Stomach (tissue), 19 donors: ENCODE measurements around the gene GBP6. TPM values are rescaled to one million over a fixed set of nuclear protein-coding genes. Genes with fewer than 3 reads are reported as not detected.
A peak's percentile ranks its signal among the peaks of the same experiment; 100 is the strongest.

Experiments used
- DNase-seq, 2 donors: peaks; one replicate each; pipeline versions ENCODE4 v3.0.0 to v3.0.0-alpha.2; 2013 to 2019
- H3K27ac ChIP-seq, 5 donors: fragments of 200-600 bp in 4 of 5; sonication (generic) in 4 of 5; one replicate each; pipeline ENCODE4 v1.5.1; 2013 to 2019; ENCODE audit warnings: mild to moderate bottlenecking in 1 of 5, moderate library complexity in 1 of 5
- H3K27me3 ChIP-seq, 3 donors: fragments of 200-600 bp; sonication (generic); one replicate each; pipeline ENCODE4 v1.5.1; 2017 to 2019; ENCODE audit warnings: mixed run types in 1 of 3
- H3K36me3 ChIP-seq, 4 donors: fragments of 200-600 bp; sonication (generic); 1 replicate in 3 of 4; 2 replicates in 1 of 4; pipeline ENCODE4 v1.5.1; 2016 to 2019
- H3K4me1 ChIP-seq, 4 donors: fragments of 200-600 bp; sonication (generic); one replicate each; pipeline ENCODE4 v1.5.1; 2016 to 2019
- H3K4me3 ChIP-seq, 4 donors: fragments of 200-600 bp; sonication (generic) in 3 of 4; one replicate each; pipeline ENCODE4 v1.5.1; 2016 to 2019; ENCODE audit warnings: mild to moderate bottlenecking in 1 of 4
- H3K9me3 ChIP-seq, 4 donors: fragments of 200-600 bp; sonication (generic); one replicate each; pipeline ENCODE4 v1.5.1; 2016 to 2019
- EP300 ChIP-seq: sonication (generic); formaldehyde crosslinking; IDR thresholded peaks from one replicate; pipeline ENCODE4 v1.6.1; 2017; ENCODE audit warnings: antibody characterized with exemption
- POLR2A ChIP-seq, 4 donors: fragments of 450-650 bp; IDR thresholded peaks; one replicate each; pipeline ENCODE4 v1.6.1; 2016; ENCODE audit warnings: antibody characterized with exemption in 4 of 4, control low read depth in 2 of 4, mild to moderate bottlenecking in 1 of 4, moderate library complexity in 1 of 4
- POLR2AphosphoS5 ChIP-seq, 3 donors: sonication (generic); formaldehyde crosslinking; IDR thresholded peaks; one replicate each; pipeline ENCODE4 v1.6.1; 2016; ENCODE audit warnings: antibody characterized with exemption in 3 of 3
- WGBS, 5 donors: extraction: QIAGEN DNeasy Blood & Tissue Kit in 3 of 5; methylation state at CpG; one replicate each; pipeline versions ENCODE4 v1.1.5 to v1.1.7; 2013 to 2018; 5-methylcytosine and 5-hydroxymethylcytosine counted together
- intact Hi-C: fragments of 100-400 bp; cut with DNase I; formaldehyde crosslinking; loops from one replicate; pipeline ENCODE4 v1.15.1; 2023; ENCODE audit warnings: low total_unique reads
- long read RNA-seq, 10 donors: transcript quantifications; one replicate each; lab custom pipeline, GENCODE V29; 2026
- polyA plus RNA-seq, 3 donors: library from polyadenylated mRNA; stranded (reverse); fragments of 200-250 nt; gene quantifications; one replicate each; pipeline ENCODE4 v1.2.3, GENCODE V29; 2013
- total RNA-seq, 5 donors: library from RNA; depleted of rRNA; stranded (reverse); fragments of >200 nt; gene quantifications; one replicate each; pipeline versions ENCODE4 v1.1.0 to v1.2.3, GENCODE V29; 2014 to 2016
- TF ChIP-seq, protein P1 (sequence below), 7 experiments: fragments of 450-650 bp in 4 of 7; fragments of 200-600 bp in 3 of 7; sonication (generic) in 3 of 7; IDR thresholded peaks; one replicate each; pipeline ENCODE4 v1.5.1; 2016 to 2019; ENCODE audit warnings: antibody characterized with exemption in 7 of 7, control low read depth in 2 of 7, mild to moderate bottlenecking in 1 of 7
- donor health status: healthy with polysubstance abuse.
- donor health status: Bipolar disorder and iron deficiency.
- donor health status: healthy.

Gene GBP6, protein sequence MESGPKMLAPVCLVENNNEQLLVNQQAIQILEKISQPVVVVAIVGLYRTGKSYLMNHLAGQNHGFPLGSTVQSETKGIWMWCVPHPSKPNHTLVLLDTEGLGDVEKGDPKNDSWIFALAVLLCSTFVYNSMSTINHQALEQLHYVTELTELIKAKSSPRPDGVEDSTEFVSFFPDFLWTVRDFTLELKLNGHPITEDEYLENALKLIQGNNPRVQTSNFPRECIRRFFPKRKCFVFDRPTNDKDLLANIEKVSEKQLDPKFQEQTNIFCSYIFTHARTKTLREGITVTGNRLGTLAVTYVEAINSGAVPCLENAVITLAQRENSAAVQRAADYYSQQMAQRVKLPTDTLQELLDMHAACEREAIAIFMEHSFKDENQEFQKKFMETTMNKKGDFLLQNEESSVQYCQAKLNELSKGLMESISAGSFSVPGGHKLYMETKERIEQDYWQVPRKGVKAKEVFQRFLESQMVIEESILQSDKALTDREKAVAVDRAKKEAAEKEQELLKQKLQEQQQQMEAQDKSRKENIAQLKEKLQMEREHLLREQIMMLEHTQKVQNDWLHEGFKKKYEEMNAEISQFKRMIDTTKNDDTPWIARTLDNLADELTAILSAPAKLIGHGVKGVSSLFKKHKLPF
- total RNA-seq (1 to 10 TPM in 1 of 5 donors, not detected in 4; 1.1 TPM), polyA plus RNA-seq (10 to 100 TPM in 1 of 3 donors, under 1 TPM in 1, not detected in 1; 0.46 to 50.8 TPM)
- long read RNA-seq, donor 1: 0 reads
- long read RNA-seq, donor 2: 0 reads
- long read RNA-seq, donor 3: 0 reads
- long read RNA-seq, donor 4: 0 reads
- long read RNA-seq, donor 5: 0 reads
- long read RNA-seq, donor 6: 0 reads
- long read RNA-seq, donor 7, partial matches to known transcripts: 13 of 13 reads
- long read RNA-seq, donor 7, other reads (novel, unspliced or antisense): 0 of 13 reads
- long read RNA-seq, donor 8: 0 reads
- long read RNA-seq, donor 9: 0 reads
- long read RNA-seq, donor 10: 0 reads

DNA sequence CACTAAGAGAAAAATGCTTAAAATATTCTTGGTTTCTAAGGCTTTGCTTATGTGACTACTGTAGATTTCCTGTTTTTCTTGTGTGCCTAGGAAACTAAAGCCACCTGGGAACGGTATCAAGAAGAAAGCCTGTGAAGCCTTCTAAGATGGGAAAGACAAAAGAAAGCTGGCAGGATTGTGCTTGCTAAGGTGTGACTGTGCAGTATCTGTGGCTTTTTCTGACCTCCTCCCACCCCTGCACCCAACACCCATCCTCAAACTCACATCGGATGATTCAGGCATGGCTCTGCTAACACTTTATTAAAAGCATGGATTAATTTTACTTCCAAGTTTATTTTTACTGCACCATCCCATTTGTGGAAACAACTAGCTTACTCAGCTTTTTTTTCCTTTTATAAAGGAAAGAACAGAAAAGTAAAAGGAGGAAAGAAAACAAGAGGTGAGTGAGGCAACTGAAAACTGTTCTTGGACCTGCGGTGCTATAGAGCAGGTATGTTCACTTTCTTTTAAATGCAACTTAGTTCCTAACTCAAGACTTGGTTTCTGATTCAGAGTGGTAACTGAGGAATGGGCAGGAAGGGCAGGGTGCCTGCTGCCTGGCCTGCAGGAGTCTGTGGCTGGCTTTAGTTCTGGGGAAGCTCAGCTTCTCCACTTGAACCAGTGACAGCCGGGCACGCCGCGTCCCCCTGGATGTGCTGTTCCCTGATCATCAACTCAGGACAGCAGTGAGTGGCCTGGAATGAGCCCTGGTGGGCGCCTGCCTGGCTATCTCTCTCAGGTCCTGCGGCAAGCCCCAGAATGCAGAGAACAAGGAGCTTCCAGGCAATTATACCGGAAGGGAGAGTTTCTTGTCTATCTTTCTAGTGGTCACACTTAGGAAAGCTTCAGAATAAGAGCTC lies at the start of gene GBP6:
Gene GBP6, plus strand, starts transcription at position 422 of the 899 bp plus-strand sequence. CDS start 4,493 bp downstream, outside the sequence.
- Histone ChIP-seq H3K9me3 (no peaks in the 10 kb centered on the region), H3K27ac (no peak within 1 kb of the TSS), H3K27me3 (no peaks in the 10 kb centered on the region), H3K4me1 (peaks cover 0 to 14% (median 5%) of the 10 kb centered on the region in 4 donors), H3K36me3 (no peaks in the 10 kb centered on the region), H3K4me3 (no peak within 1 kb of the TSS)
- 55 to 71% (median 67%) methylated on average over 10 of the region's 10 CpGs for WGBS, 5 donors
- peak in 1 of 2 donors; percentile 42 for DNase-seq
- TF ChIP-seq POLR2AphosphoS5 (IDR thresholded peaks at IDR 0.05) (no peak), EP300 (no peak), POLR2A (IDR thresholded peaks at IDR 0.05) (no peak)
- TF ChIP-seq, protein P1, sequence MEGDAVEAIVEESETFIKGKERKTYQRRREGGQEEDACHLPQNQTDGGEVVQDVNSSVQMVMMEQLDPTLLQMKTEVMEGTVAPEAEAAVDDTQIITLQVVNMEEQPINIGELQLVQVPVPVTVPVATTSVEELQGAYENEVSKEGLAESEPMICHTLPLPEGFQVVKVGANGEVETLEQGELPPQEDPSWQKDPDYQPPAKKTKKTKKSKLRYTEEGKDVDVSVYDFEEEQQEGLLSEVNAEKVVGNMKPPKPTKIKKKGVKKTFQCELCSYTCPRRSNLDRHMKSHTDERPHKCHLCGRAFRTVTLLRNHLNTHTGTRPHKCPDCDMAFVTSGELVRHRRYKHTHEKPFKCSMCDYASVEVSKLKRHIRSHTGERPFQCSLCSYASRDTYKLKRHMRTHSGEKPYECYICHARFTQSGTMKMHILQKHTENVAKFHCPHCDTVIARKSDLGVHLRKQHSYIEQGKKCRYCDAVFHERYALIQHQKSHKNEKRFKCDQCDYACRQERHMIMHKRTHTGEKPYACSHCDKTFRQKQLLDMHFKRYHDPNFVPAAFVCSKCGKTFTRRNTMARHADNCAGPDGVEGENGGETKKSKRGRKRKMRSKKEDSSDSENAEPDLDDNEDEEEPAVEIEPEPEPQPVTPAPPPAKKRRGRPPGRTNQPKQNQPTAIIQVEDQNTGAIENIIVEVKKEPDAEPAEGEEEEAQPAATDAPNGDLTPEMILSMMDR (IDR thresholded peaks at IDR 0.05): no peak
- intact Hi-C loops: loop anchor here (10.0 kb wide), 1 partner anchor 359 kb away; no protein-coding TSS in a partner anchor

DNA sequence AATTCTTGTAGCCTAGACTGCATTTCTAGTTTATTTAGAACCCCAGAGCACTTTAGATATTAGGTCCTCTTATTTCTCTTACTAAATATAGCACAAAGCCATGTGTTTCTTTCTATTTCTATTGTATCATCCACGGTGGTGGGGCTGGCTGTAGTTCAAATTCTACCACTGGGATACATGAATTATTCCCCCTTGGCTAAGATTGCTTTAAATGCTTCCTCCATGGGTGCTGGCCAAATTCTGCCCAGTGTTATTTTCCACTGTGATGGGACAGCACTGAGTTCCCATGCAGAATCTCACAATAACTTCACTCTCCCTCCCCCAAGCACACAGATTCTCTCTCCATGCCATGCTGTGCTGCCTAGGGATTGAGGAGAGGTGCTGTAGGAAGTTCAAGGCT lies 41.5 kb upstream of the GBP6 start:
- TF ChIP-seq POLR2A (IDR thresholded peaks at IDR 0.05): no peak
- TF ChIP-seq, protein P1 (IDR thresholded peaks at IDR 0.05): no peak
- TF ChIP-seq EP300: no peak
- no peak for TF ChIP-seq POLR2AphosphoS5 (IDR thresholded peaks at IDR 0.05)
- WGBS, 5 donors: 5 to 42% (median 23%) methylated on average over 1 of the region's 1 CpG
- Histone ChIP-seq H3K36me3 (no peaks in the 10 kb centered on the region), H3K27me3 (no peaks in the 10 kb centered on the region), H3K4me1 (peaks cover 0 to 5% (median 0%) of the 10 kb centered on the region in 4 donors), H3K9me3 (peaks cover 0 to 16% (median 6%) of the 10 kb centered on the region in 4 donors), H3K4me3 (no peak overlapping the region), H3K27ac (no peak overlapping the region)
- no peak for DNase-seq
- intact Hi-C loops: no loop called here

DNA sequence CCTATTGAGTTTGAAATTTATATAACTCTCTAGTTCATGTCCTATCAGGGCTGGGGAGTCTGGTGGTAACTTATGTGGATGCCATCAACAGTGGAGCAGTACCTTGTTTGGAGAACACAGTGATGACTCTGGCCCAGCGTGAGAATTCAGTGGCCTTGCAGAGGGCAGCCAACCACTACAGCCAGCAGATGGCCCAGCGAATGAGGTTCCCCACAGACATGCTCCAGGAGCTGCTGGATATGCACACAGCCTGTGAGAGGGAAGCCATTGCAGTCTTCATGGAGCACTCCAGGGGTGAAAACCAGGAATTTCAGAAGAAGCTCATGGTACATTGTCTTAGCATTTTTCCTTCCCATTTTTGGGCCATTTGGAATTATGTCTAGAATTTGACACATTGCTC lies 32.0 kb upstream of the GBP6 start:
- intact Hi-C loops: no loop called here
- Histone ChIP-seq H3K27ac (no peak overlapping the region), H3K36me3 (no peaks in the 10 kb centered on the region), H3K4me1 (no peaks in the 10 kb centered on the region), H3K27me3 (no peaks in the 10 kb centered on the region), H3K4me3 (no peak overlapping the region), H3K9me3 (no peaks in the 10 kb centered on the region)
- no peak for DNase-seq
- 88 to 100% (median 90%) methylated on average over 2 of the region's 2 CpGs for WGBS, 5 donors
- TF ChIP-seq EP300: no peak
- TF ChIP-seq POLR2A (IDR thresholded peaks at IDR 0.05): no peak
- TF ChIP-seq, protein P1 (IDR thresholded peaks at IDR 0.05): no peak
- no peak for TF ChIP-seq POLR2AphosphoS5 (IDR thresholded peaks at IDR 0.05)
